ENCODE results near the gene TGM5.
"Not testable (repeated sequence)": the region's sequence is repeated elsewhere in the genome, so short reads cannot be mapped to it uniquely, and the experiment has no call there.

The TGM5 gene

DNA sequence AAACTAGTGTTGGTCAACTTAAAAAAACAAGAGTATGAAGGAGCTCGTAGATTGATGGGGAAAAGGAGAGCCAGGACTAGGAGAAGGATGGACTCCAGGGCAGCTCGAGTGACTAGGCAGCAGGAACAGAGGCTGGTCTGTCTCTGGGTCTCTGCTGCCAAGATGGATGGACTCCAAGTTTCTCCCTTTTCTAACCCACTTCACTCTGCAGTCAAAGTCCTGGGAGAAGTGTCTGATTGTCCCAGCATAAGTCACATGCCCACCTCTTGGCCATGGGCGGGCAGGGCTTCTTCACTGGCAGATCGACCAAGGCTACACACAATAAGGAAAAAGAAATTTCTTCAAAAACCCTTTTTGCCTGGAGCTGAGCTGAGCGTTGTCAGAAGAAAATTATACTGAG lies 36.8 kb downstream of the TGM5 start:
- TF ChIP-seq, protein P1, sequence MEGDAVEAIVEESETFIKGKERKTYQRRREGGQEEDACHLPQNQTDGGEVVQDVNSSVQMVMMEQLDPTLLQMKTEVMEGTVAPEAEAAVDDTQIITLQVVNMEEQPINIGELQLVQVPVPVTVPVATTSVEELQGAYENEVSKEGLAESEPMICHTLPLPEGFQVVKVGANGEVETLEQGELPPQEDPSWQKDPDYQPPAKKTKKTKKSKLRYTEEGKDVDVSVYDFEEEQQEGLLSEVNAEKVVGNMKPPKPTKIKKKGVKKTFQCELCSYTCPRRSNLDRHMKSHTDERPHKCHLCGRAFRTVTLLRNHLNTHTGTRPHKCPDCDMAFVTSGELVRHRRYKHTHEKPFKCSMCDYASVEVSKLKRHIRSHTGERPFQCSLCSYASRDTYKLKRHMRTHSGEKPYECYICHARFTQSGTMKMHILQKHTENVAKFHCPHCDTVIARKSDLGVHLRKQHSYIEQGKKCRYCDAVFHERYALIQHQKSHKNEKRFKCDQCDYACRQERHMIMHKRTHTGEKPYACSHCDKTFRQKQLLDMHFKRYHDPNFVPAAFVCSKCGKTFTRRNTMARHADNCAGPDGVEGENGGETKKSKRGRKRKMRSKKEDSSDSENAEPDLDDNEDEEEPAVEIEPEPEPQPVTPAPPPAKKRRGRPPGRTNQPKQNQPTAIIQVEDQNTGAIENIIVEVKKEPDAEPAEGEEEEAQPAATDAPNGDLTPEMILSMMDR (conservative IDR thresholded peaks at IDR 0.05; ENCODE audit: low read depth, low read length) = no peak
- no peak for DNase-seq (ENCODE audit: low read depth)
- H3K4me3 ChIP-seq (ENCODE audit: low read depth, low read length) = no peak overlapping the region

DNA sequence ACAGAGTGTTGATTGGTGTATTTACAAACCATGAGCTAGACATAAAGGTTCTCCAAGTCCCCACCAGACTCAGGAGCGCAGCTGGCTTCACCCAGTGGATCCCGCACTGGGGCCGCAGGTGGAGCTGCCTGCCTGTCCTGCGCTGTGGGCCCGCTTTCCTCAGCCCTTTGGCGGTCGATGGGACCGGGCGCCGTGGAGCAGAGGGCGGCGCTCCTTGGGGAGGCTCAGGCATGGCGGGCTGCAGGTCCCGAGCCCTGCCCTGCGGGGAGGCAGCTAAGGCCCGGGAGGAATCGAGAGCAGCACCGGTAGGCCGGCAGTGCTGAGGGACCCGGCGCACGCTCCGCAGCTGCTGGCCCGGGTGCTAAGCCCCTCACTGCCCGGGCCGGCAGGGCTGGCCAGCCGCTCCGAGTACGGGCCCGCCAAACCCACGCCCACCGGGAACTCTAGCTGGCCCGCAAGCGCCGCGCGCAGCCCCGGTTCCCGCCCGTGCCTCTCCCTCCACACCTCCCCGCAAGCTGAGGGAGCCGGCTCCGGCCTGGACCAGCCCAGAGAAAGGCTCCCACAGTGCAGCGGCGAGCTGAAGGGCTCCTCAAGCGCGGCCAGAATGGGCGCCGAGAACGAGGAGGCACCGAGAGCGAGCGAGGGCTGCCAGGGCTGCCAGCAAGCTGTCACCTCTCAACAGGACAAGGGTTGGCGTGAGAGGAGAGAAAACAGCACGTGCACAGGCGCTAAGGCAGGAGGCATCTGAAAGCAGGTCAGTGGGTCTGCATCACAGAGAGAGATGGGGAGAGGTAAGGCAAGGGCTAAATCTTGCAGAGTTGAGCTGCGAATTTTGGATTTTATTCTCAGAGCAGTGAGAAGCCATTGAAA lies 40.1 kb downstream of the TGM5 start:
- TF ChIP-seq, protein P1 (conservative IDR thresholded peaks at IDR 0.05; ENCODE audit: low read depth, low read length) = no peak
- H3K4me3 ChIP-seq (ENCODE audit: low read depth, low read length) = no peak overlapping the region
- no peak for DNase-seq (ENCODE audit: low read depth)

- not testable (repeated sequence) for DNase-seq (ENCODE audit: low read depth); H3K4me3 ChIP-seq (ENCODE audit: low read depth, low read length)
Observed at GRCh38 chr15:43225950-43226255, 40.8 kb downstream of the TGM5 start.

DNA sequence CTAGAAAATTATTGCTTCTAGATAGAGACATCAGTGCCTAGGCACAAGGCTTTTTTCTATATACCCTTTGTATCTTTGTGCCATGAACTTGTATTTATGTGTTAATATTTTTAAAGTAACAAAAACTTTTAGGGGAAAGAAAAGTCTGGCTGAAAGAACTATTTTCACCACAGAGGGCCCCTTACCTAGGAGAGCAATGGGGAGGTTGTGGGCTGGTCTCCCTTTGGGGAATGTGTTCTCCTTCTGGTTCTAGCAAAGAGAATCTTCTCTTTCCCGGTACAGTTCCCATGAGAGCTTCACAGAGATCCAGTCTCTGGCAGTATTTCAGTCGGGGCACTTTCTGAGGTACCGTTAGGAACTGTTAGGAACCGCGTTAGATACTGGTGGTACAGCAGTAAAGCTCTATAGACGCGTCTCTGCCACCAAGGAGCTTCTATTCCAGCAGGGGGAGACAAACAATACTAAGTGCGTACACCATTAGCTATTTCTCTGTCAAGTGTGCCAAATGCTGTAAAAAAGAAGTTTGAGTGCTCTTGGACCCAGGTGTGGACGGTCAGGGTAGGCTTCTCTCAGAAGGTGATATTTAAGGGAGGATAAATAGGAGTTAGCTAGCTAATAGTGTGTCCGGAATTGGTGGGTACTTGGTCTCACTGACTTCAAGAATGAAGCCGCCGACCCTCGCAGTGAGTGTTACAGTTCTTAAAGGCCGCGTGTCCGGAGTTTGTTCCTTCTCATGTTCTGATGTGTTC lies 41.4 kb downstream of the TGM5 start:
- H3K4me3 ChIP-seq (ENCODE audit: low read depth, low read length) = no peak overlapping the region
- DNase-seq (ENCODE audit: low read depth) = peak; percentile 87
- TF ChIP-seq, protein P1 (conservative IDR thresholded peaks at IDR 0.05; ENCODE audit: low read depth, low read length) = peak; percentile 89

GRCh38 chr15:43221422-43221821 lies 45.3 kb downstream of the TGM5 start:
- no peak for DNase-seq (ENCODE audit: low read depth)
- TF ChIP-seq, protein P1 (conservative IDR thresholded peaks at IDR 0.05; ENCODE audit: low read depth, low read length) = no peak
- no peak overlapping the region for H3K4me3 ChIP-seq (ENCODE audit: low read depth, low read length)

- DNase-seq (ENCODE audit: low read depth) = no peak
- H3K4me3 ChIP-seq (ENCODE audit: low read depth, low read length) = no peak within 1 kb of the TSS
Observed at GRCh38 chr15:43220991-43221403, 45.7 kb downstream of the TGM5 start, which contains the start of gene EPB42. TSS of gene EPB42 (minus strand) at chr15:43221018. CDS start at chr15:43220825, 193 bp downstream.

More at GRCh38 chr15:43220991-43221403, 45.7 kb downstream of the TGM5 start, which contains the start of gene EPB42:
- TF ChIP-seq, protein P1 (conservative IDR thresholded peaks at IDR 0.05; ENCODE audit: low read depth, low read length) = no peak
